ENCODE data around the gene CDC23. TPM values are rescaled to one million over a fixed set of nuclear protein-coding genes. Genes with fewer than 3 reads are reported as not detected.
A peak's percentile ranks its signal among the peaks of the same experiment; 100 is the strongest.
"Not testable (repeated sequence)": the region's sequence is repeated elsewhere in the genome, so short reads cannot be mapped to it uniquely, and the experiment has no call there.

Gene CDC23, protein sequence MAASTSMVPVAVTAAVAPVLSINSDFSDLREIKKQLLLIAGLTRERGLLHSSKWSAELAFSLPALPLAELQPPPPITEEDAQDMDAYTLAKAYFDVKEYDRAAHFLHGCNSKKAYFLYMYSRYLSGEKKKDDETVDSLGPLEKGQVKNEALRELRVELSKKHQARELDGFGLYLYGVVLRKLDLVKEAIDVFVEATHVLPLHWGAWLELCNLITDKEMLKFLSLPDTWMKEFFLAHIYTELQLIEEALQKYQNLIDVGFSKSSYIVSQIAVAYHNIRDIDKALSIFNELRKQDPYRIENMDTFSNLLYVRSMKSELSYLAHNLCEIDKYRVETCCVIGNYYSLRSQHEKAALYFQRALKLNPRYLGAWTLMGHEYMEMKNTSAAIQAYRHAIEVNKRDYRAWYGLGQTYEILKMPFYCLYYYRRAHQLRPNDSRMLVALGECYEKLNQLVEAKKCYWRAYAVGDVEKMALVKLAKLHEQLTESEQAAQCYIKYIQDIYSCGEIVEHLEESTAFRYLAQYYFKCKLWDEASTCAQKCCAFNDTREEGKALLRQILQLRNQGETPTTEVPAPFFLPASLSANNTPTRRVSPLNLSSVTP
- total RNA-seq (ENCODE audit: unreplicated experiment): 40.8 TPM
- long read RNA-seq, transcript CDC23-202 (16 exons, 3,155 nt): major isoform, 23 of 28 reads
- long read RNA-seq, partial matches to known transcripts: 3 of 28 reads
- long read RNA-seq, other reads (novel, unspliced or antisense): 2 of 28 reads

DNA sequence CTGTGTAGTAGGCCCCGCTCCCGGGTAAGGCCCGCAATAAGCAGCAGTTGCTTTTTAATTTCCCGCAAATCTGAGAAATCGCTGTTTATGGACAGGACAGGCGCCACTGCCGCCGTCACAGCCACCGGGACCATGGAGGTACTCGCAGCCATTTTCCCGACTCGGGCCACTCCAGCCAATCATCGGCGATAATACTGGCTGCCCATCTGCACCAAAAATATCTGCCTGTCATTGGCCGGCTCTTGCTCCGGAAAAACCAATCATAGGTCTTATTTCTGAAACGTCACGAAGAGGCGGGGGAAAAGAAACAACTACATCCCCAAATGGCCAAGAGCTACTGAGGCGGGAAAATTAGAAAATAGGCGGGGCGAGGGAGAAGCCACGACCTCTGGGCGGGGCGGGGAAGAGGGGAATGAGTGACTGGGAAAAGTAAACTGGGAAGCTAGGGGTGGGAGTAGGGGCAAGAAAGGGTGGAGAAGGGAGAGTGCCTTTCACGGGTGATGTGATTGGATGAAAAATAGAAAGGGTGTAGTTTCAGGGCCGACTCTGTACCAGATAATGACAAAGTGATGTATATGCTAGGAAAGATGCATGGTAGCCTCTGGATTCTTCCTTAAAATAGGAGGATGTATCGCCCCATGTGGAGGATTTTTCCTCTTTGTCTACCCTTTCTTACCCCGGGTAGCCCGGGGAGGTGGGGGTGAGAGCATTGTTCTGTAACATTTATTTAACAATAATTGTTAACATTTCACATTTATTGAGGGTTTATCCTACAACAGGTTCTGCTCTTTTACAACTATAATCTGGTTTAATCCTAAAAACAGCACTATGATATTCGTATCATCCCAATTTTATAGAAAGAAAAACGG lies at the start of gene CDC23:
Gene CDC23 (minus strand): TSS at position 163 of the 869 bp plus-strand sequence. CDS start 11 bp downstream, at position 152.
- H3K27me3 Mint-ChIP-seq (ENCODE audit: unreplicated experiment): peaks cover 3% of the 10 kb centered on the region
- peaks cover 14% of the 10 kb centered on the region for H3K4me1 Mint-ChIP-seq (ENCODE audit: unreplicated experiment)
- TF ChIP-seq, protein P1, sequence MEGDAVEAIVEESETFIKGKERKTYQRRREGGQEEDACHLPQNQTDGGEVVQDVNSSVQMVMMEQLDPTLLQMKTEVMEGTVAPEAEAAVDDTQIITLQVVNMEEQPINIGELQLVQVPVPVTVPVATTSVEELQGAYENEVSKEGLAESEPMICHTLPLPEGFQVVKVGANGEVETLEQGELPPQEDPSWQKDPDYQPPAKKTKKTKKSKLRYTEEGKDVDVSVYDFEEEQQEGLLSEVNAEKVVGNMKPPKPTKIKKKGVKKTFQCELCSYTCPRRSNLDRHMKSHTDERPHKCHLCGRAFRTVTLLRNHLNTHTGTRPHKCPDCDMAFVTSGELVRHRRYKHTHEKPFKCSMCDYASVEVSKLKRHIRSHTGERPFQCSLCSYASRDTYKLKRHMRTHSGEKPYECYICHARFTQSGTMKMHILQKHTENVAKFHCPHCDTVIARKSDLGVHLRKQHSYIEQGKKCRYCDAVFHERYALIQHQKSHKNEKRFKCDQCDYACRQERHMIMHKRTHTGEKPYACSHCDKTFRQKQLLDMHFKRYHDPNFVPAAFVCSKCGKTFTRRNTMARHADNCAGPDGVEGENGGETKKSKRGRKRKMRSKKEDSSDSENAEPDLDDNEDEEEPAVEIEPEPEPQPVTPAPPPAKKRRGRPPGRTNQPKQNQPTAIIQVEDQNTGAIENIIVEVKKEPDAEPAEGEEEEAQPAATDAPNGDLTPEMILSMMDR (IDR thresholded peaks at IDR 0.05; ENCODE audit: unreplicated experiment): no peak
- no peaks in the 10 kb centered on the region for H3K9me3 Mint-ChIP-seq (ENCODE audit: unreplicated experiment)
- peak within 1 kb of the TSS; percentile 100 for H3K4me3 Mint-ChIP-seq (ENCODE audit: unreplicated experiment)
- peak; percentile 86 for DNase-seq (ENCODE audit: low spot score)
- peaks cover 5% of the 10 kb centered on the region for H3K36me3 Mint-ChIP-seq (ENCODE audit: low read depth, unreplicated experiment)
- peak within 1 kb of the TSS; percentile 97 for H3K27ac Mint-ChIP-seq (ENCODE audit: unreplicated experiment)

DNA sequence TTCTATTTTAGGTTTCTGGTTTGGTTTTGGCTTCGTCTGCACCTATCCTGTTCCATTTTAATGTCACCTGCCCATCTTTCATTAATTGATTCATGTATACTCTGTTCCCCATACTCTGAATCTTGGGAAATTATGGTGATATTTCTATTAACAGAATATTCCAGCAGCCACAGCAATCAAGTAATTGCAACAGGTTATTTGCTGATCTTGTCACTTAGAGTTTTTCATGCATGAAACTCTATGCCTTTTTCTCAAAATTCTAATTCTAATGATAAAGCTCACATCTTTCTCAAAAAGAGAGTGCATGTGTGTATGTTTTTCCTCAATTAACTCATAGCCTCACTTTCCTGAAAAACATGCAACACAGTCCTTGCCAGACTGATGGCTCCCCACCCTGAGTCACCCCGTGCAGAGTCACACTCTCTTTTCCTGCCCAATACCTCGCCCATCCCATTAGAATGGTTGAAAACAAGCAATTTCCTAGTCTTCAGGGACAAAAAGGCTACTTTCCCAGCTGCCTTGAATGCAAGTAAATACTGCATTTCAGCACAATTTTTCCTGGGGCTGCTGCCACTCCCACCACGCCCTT lies 45.7 kb upstream of the CDC23 start:
- H3K27me3 Mint-ChIP-seq (ENCODE audit: unreplicated experiment): peaks cover 3% of the 10 kb centered on the region
- no peak overlapping the region for H3K27ac Mint-ChIP-seq (ENCODE audit: unreplicated experiment)
- H3K9me3 Mint-ChIP-seq (ENCODE audit: unreplicated experiment): no peaks in the 10 kb centered on the region
- no peak for DNase-seq (ENCODE audit: low spot score)
- TF ChIP-seq, protein P1 (IDR thresholded peaks at IDR 0.05; ENCODE audit: unreplicated experiment): no peak
- no peaks in the 10 kb centered on the region for H3K36me3 Mint-ChIP-seq (ENCODE audit: low read depth, unreplicated experiment)
- H3K4me1 Mint-ChIP-seq (ENCODE audit: unreplicated experiment): peaks cover 3% of the 10 kb centered on the region
- no peak overlapping the region for H3K4me3 Mint-ChIP-seq (ENCODE audit: unreplicated experiment)

DNA sequence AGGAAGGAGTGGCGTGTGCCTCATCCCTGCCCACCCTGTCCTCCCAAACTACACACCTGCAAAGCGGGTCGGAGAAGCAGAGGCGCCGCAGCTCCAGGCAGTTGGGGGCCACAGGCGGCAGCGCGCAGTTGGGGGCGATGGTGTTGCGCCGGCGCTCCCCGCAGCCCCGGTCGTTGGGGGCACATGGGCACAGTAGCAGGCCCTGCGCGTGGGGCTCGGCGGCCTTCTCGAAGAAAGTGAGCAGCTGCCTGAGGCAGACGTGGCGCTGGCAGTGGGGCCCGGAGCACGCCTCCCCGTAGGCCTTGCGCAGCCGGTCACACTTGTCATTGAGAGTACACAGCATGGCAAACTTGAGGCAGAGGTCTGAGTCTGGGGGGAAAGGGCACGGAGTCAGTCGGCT lies 44.5 kb upstream of the CDC23 start:
- DNase-seq (ENCODE audit: low spot score): no peak
- Mint-ChIP-seq H3K9me3 (ENCODE audit: unreplicated experiment) (no peaks in the 10 kb centered on the region), H3K27me3 (ENCODE audit: unreplicated experiment) (peaks cover 3% of the 10 kb centered on the region), H3K4me1 (ENCODE audit: unreplicated experiment) (peaks cover 3% of the 10 kb centered on the region), H3K36me3 (ENCODE audit: low read depth, unreplicated experiment) (no peaks in the 10 kb centered on the region), H3K4me3 (ENCODE audit: unreplicated experiment) (no peak overlapping the region), H3K27ac (ENCODE audit: unreplicated experiment) (no peak overlapping the region)
- TF ChIP-seq, protein P1 (IDR thresholded peaks at IDR 0.05; ENCODE audit: unreplicated experiment): no peak

DNA sequence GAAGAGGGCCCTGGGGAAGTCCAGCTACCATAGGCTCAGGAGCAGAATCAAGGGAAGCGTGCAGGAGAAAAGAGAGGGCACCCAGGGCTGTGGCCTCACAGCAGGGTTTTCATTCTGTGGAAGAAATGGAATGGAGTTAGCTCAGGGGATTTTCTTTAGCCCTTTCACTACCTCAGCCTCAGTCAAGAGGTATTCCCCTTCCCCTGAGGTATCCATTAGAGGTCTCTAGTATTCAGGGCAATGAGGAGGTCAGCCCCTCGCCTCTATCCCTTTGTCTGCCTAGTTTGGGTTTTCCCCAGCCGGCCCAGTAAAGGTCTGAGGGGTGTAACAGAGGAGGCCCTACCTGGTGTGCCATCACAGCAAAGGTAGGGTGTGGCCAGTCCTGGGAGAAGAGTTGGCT lies 39.8 kb upstream of the CDC23 start:
- Mint-ChIP-seq H3K27me3 (ENCODE audit: unreplicated experiment) (no peaks in the 10 kb centered on the region), H3K9me3 (ENCODE audit: unreplicated experiment) (no peaks in the 10 kb centered on the region), H3K4me3 (ENCODE audit: unreplicated experiment) (no peak overlapping the region), H3K27ac (ENCODE audit: unreplicated experiment) (no peak overlapping the region), H3K36me3 (ENCODE audit: low read depth, unreplicated experiment) (no peaks in the 10 kb centered on the region), H3K4me1 (ENCODE audit: unreplicated experiment) (no peaks in the 10 kb centered on the region)
- TF ChIP-seq, protein P1 (IDR thresholded peaks at IDR 0.05; ENCODE audit: unreplicated experiment): no peak
- no peak for DNase-seq (ENCODE audit: low spot score)

DNA sequence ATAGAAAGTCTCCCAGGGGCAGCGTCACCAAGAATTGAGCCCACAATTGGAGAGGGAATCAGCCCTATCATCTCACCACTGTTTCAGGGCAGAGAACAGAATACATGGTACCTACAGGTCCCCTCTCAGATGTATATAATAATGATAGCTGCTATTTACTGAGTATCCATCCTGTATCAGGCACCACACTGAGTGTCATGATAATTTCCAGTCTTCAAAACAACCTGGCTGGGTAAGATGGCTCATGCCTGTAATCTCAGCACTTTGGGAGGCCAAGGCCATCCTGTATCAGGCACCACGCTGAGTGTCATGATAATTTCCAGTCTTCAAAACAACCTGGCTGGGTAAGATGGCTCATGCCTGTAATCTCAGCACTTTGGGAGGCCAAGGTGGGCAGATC lies 34.7 kb upstream of the CDC23 start:
- DNase-seq (ENCODE audit: low spot score); H3K27ac Mint-ChIP-seq (ENCODE audit: unreplicated experiment); H3K9me3 Mint-ChIP-seq (ENCODE audit: unreplicated experiment); H3K36me3 Mint-ChIP-seq (ENCODE audit: low read depth, unreplicated experiment); H3K27me3 Mint-ChIP-seq (ENCODE audit: unreplicated experiment); H3K4me3 Mint-ChIP-seq (ENCODE audit: unreplicated experiment): not testable (repeated sequence)
- H3K4me1 Mint-ChIP-seq (ENCODE audit: unreplicated experiment): peaks cover 12% of the 10 kb centered on the region

Measured in endothelial cell (in vitro differentiated cells).